ENCODE results near the gene KCNN4. TPM values are rescaled to one million over a fixed set of nuclear protein-coding genes. Genes with fewer than 3 reads are reported as not detected.

KCNN4 gene
- 37.9 to 63.2 TPM (median 55.9 TPM) in 5 replicates for total RNA-seq (2022; extraction: Qiagen RNA extraction; ENCODE audit: low read depth)

GRCh38 chr19:43780706-43781525 lies at the start of gene KCNN4:
TSS of gene KCNN4 (minus strand) at chr19:43780973. CDS start at chr19:43780861, 112 bp downstream.

GRCh38 chr19:43826787-43827754 lies 46.3 kb upstream of the KCNN4 start, which contains the start of gene ZNF283:
TSS of gene ZNF283 (plus strand) at chr19:43827321. CDS start at chr19:43833505, 6,184 bp downstream.

GRCh38 chr19:43802216-43802951 lies 21.6 kb upstream of the KCNN4 start, which contains the start of gene LYPD5:
TSS of gene LYPD5 (minus strand) at chr19:43802447. CDS start at chr19:43802380, 67 bp downstream.

GRCh38 chr19:43754503-43755255 lies 26.1 kb downstream of the KCNN4 start, which contains the start of gene SMG9:
TSS of gene SMG9 (minus strand) at chr19:43754962. CDS start at chr19:43750741, 4,221 bp downstream.

Other genes with a start within 250 kb of the KCNN4 start
- 1.0 to 3.4 TPM (median 2.4 TPM) in 5 replicates for gene ZNF575, start 247.8 kb downstream of the KCNN4 start, total RNA-seq (2022; extraction: Qiagen RNA extraction; ENCODE audit: low read depth)
- 27.1 to 32.0 TPM (median 28.8 TPM) in 5 replicates for gene XRCC1, start 205.4 kb downstream of the KCNN4 start, total RNA-seq (2022; extraction: Qiagen RNA extraction; ENCODE audit: low read depth)
- gene PINLYP, start 205.2 kb downstream of the KCNN4 start, total RNA-seq (2022; extraction: Qiagen RNA extraction; ENCODE audit: low read depth) = 0.18 to 0.40 TPM (median 0.32 TPM) in 4 of 5 replicates, not detected in the other
- gene IRGQ, start 184.8 kb downstream of the KCNN4 start, total RNA-seq (2022; extraction: Qiagen RNA extraction; ENCODE audit: low read depth) = 5.0 to 7.1 TPM (median 5.2 TPM) in 5 replicates
- 12.5 to 21.0 TPM (median 19.4 TPM) in 5 replicates for gene ZNF576, start 184.4 kb downstream of the KCNN4 start, total RNA-seq (2022; extraction: Qiagen RNA extraction; ENCODE audit: low read depth)
- gene SRRM5, start 168.9 kb downstream of the KCNN4 start, total RNA-seq (2022; extraction: Qiagen RNA extraction; ENCODE audit: low read depth) = 0.93 to 1.4 TPM (median 0.98 TPM) in 5 replicates
- 36.6 to 68.4 TPM (median 61.1 TPM) in 5 replicates for gene ZNF428, start 161.3 kb downstream of the KCNN4 start, total RNA-seq (2022; extraction: Qiagen RNA extraction; ENCODE audit: low read depth)
- 5.0 to 10.7 TPM (median 9.0 TPM) in 5 replicates for gene CADM4, start 141.1 kb downstream of the KCNN4 start, total RNA-seq (2022; extraction: Qiagen RNA extraction; ENCODE audit: low read depth)
- 62.1 to 88.0 TPM (median 78.0 TPM) in 5 replicates for gene PLAUR, start 110.8 kb downstream of the KCNN4 start, total RNA-seq (2022; extraction: Qiagen RNA extraction; ENCODE audit: low read depth)
- not detected in 5 replicates for gene IRGC, start 64.9 kb downstream of the KCNN4 start, total RNA-seq (2022; extraction: Qiagen RNA extraction; ENCODE audit: low read depth)
- gene SMG9, start 26.0 kb downstream of the KCNN4 start, total RNA-seq (2022; extraction: Qiagen RNA extraction; ENCODE audit: low read depth) = 47.2 to 77.9 TPM (median 65.8 TPM) in 5 replicates
- 0.09 to 0.50 TPM (median 0.38 TPM) in 5 replicates for gene LYPD5, start 21.5 kb upstream of the KCNN4 start, total RNA-seq (2022; extraction: Qiagen RNA extraction; ENCODE audit: low read depth)
- gene ZNF283, start 46.3 kb upstream of the KCNN4 start, total RNA-seq (2022; extraction: Qiagen RNA extraction; ENCODE audit: low read depth) = 3.9 to 5.1 TPM (median 5.0 TPM) in 5 replicates
- gene ZNF404, start 103.0 kb upstream of the KCNN4 start, total RNA-seq (2022; extraction: Qiagen RNA extraction; ENCODE audit: low read depth) = 0.14 to 0.50 TPM (median 0.21 TPM) in 5 replicates
- gene ZNF45, start 154.3 kb upstream of the KCNN4 start, total RNA-seq (2022; extraction: Qiagen RNA extraction; ENCODE audit: low read depth) = 9.1 to 12.6 TPM (median 10.9 TPM) in 5 replicates
- gene ZNF221, start 170.3 kb upstream of the KCNN4 start, total RNA-seq (2022; extraction: Qiagen RNA extraction; ENCODE audit: low read depth) = 0.31 to 1.1 TPM (median 0.65 TPM) in 5 replicates
- 2.7 to 3.4 TPM (median 3.1 TPM) in 5 replicates for gene ZNF155, start 203.2 kb upstream of the KCNN4 start, total RNA-seq (2022; extraction: Qiagen RNA extraction; ENCODE audit: low read depth)
- gene ZNF230, start 222.0 kb upstream of the KCNN4 start, total RNA-seq (2022; extraction: Qiagen RNA extraction; ENCODE audit: low read depth) = 2.2 to 3.2 TPM (median 2.8 TPM) in 5 replicates
- 3.0 to 4.6 TPM (median 4.2 TPM) in 5 replicates for gene ZNF222, start 244.4 kb upstream of the KCNN4 start, total RNA-seq (2022; extraction: Qiagen RNA extraction; ENCODE audit: low read depth)